HUDEP-2 (cell line): ENCODE measurements around the gene WDR37.
"Not testable (repeated sequence)": the region's sequence is repeated elsewhere in the genome, so short reads cannot be mapped to it uniquely, and the experiment has no call there.

Source experiments
- DNase-seq, 76 experiments: peaks; one replicate each; lab custom pipeline; 2025; ENCODE audit not compliant: unreplicated experiment in 76 of 76; lab: John Stamatoyannopoulos, UW

Gene WDR37

GRCh38 chr10:1149793-1150637 lies 93.8 kb downstream of the WDR37 start:
- peak in 36 of 76 experiments; percentile 4 to 55 (median 18) for DNase-seq

- DNase-seq, result no peak
Observed at GRCh38 chr10:1150638-1150955, 94.4 kb downstream of the WDR37 start.

GRCh38 chr10:1151076-1152033 lies 95.2 kb downstream of the WDR37 start:
- DNase-seq, result no peak

GRCh38 chr10:1152386-1153250 lies 96.4 kb downstream of the WDR37 start:
- no peak for DNase-seq

GRCh38 chr10:1153251-1153763 lies 97.1 kb downstream of the WDR37 start:
- DNase-seq, result no peak

- no peak for DNase-seq
Observed at GRCh38 chr10:1153805-1154351, 97.7 kb downstream of the WDR37 start.

GRCh38 chr10:1154531-1155295 lies 98.5 kb downstream of the WDR37 start:
- no peak for DNase-seq

- no peak for DNase-seq
Observed at GRCh38 chr10:1155791-1156615, 99.8 kb downstream of the WDR37 start.

- DNase-seq, result no peak
Observed at GRCh38 chr10:1156616-1156886, 100.4 kb downstream of the WDR37 start.

GRCh38 chr10:1156921-1157614 lies 100.9 kb downstream of the WDR37 start:
- no peak for DNase-seq

GRCh38 chr10:1157615-1157933 lies 101.4 kb downstream of the WDR37 start:
- DNase-seq, result no peak

- DNase-seq, result no peak
Observed at GRCh38 chr10:1158066-1158465, 101.9 kb downstream of the WDR37 start.

GRCh38 chr10:1158536-1158935 lies 102.4 kb downstream of the WDR37 start:
- DNase-seq, result not testable (repeated sequence)

GRCh38 chr10:1159131-1160061 lies 103.2 kb downstream of the WDR37 start:
- no peak for DNase-seq

GRCh38 chr10:1160561-1161314 lies 104.6 kb downstream of the WDR37 start:
- DNase-seq, result no peak

- not testable (repeated sequence) for DNase-seq
Observed at GRCh38 chr10:1161315-1161673, 105.1 kb downstream of the WDR37 start.
